ENCODE measurements around the gene YY1.
"Not testable (repeated sequence)": the region's sequence is repeated elsewhere in the genome, so short reads cannot be mapped to it uniquely, and the experiment has no call there.

Gene YY1

GRCh38 chr14:100303179-100303578, 64.2 kb downstream of the YY1 start:
- H3K27ac Mint-ChIP-seq (ENCODE audit: low read depth), result no peak overlapping the region
- no peak overlapping the region for H3K4me3 Mint-ChIP-seq
- H3K27me3 Mint-ChIP-seq, result no peaks in the 10 kb centered on the region
- DNase-seq (ENCODE audit: low spot score in 2 of 2) (no peak), ATAC-seq (replicated peaks; ENCODE audit: extremely low read depth, poor library complexity, severe bottlenecking) (no peak)
- H3K36me3 Mint-ChIP-seq (ENCODE audit: insufficient read depth), result peaks cover 4% of the 10 kb centered on the region
- peaks cover 9% of the 10 kb centered on the region for H3K4me1 Mint-ChIP-seq
- no peaks in the 10 kb centered on the region for H3K9me3 Mint-ChIP-seq

- no peaks in the 10 kb centered on the region for H3K27me3 Mint-ChIP-seq
- H3K4me1 Mint-ChIP-seq, result peaks cover 9% of the 10 kb centered on the region
- DNase-seq (ENCODE audit: low spot score in 2 of 2), result no peak
- peaks cover 4% of the 10 kb centered on the region for H3K36me3 Mint-ChIP-seq (ENCODE audit: insufficient read depth)
- H3K27ac Mint-ChIP-seq (ENCODE audit: low read depth), result no peak overlapping the region
- no peaks in the 10 kb centered on the region for H3K9me3 Mint-ChIP-seq
- no peak overlapping the region for H3K4me3 Mint-ChIP-seq
- no peak for ATAC-seq (replicated peaks; ENCODE audit: extremely low read depth, poor library complexity, severe bottlenecking)
These were observed 65.0 kb downstream of the YY1 start for GRCh38 chr14:100303925-100304324.

DNA sequence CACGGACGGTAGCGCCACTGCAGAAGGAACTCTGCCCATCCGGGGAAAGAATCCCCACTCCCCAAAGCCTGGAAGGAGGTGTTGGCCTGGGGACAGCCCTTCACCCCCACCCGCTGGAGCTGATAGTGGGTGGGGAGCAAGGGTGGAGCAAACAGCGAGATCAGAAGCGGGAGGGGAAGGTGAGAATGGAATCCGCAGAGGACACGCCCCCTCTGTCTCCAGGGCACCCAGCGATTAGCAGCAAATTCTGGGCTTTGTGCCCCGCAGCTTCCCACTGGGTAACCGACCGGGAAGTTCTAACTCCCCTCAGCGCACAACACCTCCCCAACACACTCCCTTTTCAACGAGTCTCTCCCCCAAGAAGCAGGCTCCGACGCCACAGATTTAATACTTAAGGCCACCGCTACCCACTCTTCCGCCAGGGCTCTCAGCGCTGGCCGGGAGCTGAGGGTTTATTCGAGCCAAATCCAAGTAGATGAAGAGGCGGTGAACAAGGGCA, 65.9 kb downstream of the YY1 start:
- H3K4me1 Mint-ChIP-seq, result peaks cover 9% of the 10 kb centered on the region
- DNase-seq (ENCODE audit: low spot score in 2 of 2), result no peak

GRCh38 chr14:100305324-100306100, 66.6 kb downstream of the YY1 start:
- no peak overlapping the region for H3K27ac Mint-ChIP-seq (ENCODE audit: low read depth)
- H3K36me3 Mint-ChIP-seq (ENCODE audit: insufficient read depth), result peaks cover 4% of the 10 kb centered on the region
- DNase-seq (ENCODE audit: low spot score in 2 of 2) (peak in 1 of 2 donors; percentile 30), ATAC-seq (replicated peaks; ENCODE audit: extremely low read depth, poor library complexity, severe bottlenecking) (no peak)
- no peaks in the 10 kb centered on the region for H3K27me3 Mint-ChIP-seq
- peaks cover 9% of the 10 kb centered on the region for H3K4me1 Mint-ChIP-seq
- H3K4me3 Mint-ChIP-seq, result peak overlapping the region; percentile 77
- no peaks in the 10 kb centered on the region for H3K9me3 Mint-ChIP-seq

More for the DNA sequence above, 65.9 kb downstream of the YY1 start:
- Mint-ChIP-seq H3K9me3 (no peaks in the 10 kb centered on the region), H3K4me3 (peak overlapping the region; percentile 77), H3K27me3 (no peaks in the 10 kb centered on the region), H3K27ac (ENCODE audit: low read depth) (no peak overlapping the region), H3K36me3 (ENCODE audit: insufficient read depth) (peaks cover 4% of the 10 kb centered on the region)
- ATAC-seq (replicated peaks; ENCODE audit: extremely low read depth, poor library complexity, severe bottlenecking), result no peak

GRCh38 chr14:100306101-100306997, 67.4 kb downstream of the YY1 start, which contains the start of gene SLC25A29:
Gene SLC25A29, minus strand, starts transcription at chr14:100306444. Its CDS starts 212 bp downstream, at chr14:100306232.
- Mint-ChIP-seq H3K36me3 (ENCODE audit: insufficient read depth) (peaks cover 4% of the 10 kb centered on the region), H3K4me1 (peaks cover 9% of the 10 kb centered on the region), H3K27ac (ENCODE audit: low read depth) (no peak within 1 kb of the TSS), H3K9me3 (no peaks in the 10 kb centered on the region), H3K27me3 (no peaks in the 10 kb centered on the region), H3K4me3 (peak within 1 kb of the TSS; percentile 77)
- DNase-seq (ENCODE audit: low spot score in 2 of 2) (peak; percentile 46 to 55), ATAC-seq (replicated peaks; ENCODE audit: extremely low read depth, poor library complexity, severe bottlenecking) (peak; percentile 81)

DNA sequence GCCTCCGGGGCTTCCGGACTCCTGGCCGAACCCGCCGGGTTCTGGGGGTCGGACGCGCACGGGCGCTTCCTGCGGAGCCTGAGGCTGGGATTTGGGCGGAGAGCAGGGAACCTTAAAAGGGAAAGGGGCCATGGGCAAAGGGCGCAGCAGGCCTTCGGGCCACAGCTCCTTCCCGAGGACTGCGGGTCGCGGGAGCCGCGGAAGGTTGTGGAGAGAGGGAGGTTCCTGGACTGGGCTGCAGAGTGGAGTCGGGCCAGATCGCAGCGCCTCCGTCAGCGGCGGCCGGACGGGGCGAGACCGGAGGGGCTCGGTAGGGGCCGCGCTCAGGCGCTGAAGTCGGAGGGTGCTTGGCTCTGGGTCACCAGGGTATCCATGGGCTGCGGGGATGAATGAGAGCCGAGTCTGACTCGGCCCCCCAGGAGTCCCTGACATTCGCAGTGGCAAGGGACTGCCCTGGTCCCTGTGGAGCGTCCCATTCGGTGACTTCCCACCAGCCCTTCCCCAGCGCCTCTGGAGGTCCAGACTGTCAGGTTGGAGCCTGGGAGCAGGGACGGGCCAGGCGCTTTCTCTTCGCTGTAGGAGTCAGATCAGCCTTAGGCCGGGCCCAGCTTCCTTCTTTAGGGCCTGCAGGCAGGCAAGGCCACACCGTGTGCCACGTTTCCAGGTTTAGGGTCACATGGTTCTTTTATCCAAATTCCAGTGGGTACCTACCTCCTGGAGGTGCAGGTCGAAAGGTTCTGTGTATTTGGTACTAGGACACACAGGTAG, 68.2 kb downstream of the YY1 start:
- H3K27me3 Mint-ChIP-seq, result no peaks in the 10 kb centered on the region
- H3K4me3 Mint-ChIP-seq, result peak overlapping the region; percentile 70
- no peak for DNase-seq (ENCODE audit: low spot score in 2 of 2)
- H3K27ac Mint-ChIP-seq (ENCODE audit: low read depth), result no peak overlapping the region
- peaks cover 17% of the 10 kb centered on the region for H3K4me1 Mint-ChIP-seq
- no peaks in the 10 kb centered on the region for H3K9me3 Mint-ChIP-seq
- no peak for ATAC-seq (replicated peaks; ENCODE audit: extremely low read depth, poor library complexity, severe bottlenecking)
- peaks cover 4% of the 10 kb centered on the region for H3K36me3 Mint-ChIP-seq (ENCODE audit: insufficient read depth)

DNA sequence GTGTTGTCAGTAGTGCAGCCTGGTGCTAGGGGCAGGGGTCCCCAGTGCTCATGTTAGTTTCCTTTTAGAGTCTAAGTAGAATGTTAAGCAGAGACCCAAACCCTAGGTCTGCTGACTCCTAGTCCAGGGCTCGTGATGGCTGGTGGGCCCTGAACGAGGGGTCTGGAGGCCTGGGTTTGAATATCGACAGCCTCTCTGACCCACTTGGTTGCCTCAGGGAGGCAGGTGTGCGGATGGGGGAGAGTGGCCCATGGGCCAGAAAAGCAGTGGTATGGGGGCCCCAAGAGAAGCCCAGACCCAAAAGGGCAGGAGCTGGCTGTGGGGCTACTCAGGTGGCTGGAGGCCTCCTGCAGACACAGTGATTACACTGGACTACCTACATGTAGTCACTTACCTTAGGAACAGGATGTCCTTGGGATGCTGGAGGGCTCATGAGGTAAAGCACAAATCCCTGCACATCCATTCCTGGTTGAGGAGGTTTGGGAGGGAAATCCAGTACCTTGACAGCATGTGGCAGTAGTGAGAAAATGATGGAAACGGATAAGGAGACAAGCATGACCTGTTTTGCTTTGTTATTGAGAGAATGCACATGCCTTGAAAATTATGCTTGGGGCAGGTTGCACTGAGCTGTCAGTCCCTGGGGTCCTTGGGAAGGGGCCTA, 69.0 kb downstream of the YY1 start:
- Mint-ChIP-seq H3K36me3 (ENCODE audit: insufficient read depth) (peaks cover 6% of the 10 kb centered on the region), H3K9me3 (no peaks in the 10 kb centered on the region), H3K4me1 (peaks cover 25% of the 10 kb centered on the region), H3K4me3 (peak overlapping the region; percentile 70), H3K27ac (ENCODE audit: low read depth) (no peak overlapping the region), H3K27me3 (no peaks in the 10 kb centered on the region)
- no peak for DNase-seq (ENCODE audit: low spot score in 2 of 2)
- ATAC-seq (replicated peaks; ENCODE audit: extremely low read depth, poor library complexity, severe bottlenecking), result no peak

GRCh38 chr14:100308427-100308792, 69.5 kb downstream of the YY1 start:
- H3K4me3 Mint-ChIP-seq; H3K9me3 Mint-ChIP-seq; H3K27ac Mint-ChIP-seq (ENCODE audit: low read depth); DNase-seq (ENCODE audit: low spot score in 2 of 2); H3K27me3 Mint-ChIP-seq; H3K36me3 Mint-ChIP-seq (ENCODE audit: insufficient read depth); ATAC-seq (replicated peaks; ENCODE audit: extremely low read depth, poor library complexity, severe bottlenecking): not testable (repeated sequence)
- H3K4me1 Mint-ChIP-seq, result peaks cover 25% of the 10 kb centered on the region

- Mint-ChIP-seq H3K4me3 (no peak overlapping the region), H3K4me1 (peaks cover 25% of the 10 kb centered on the region), H3K36me3 (ENCODE audit: insufficient read depth) (peaks cover 6% of the 10 kb centered on the region), H3K27me3 (no peaks in the 10 kb centered on the region), H3K27ac (ENCODE audit: low read depth) (no peak overlapping the region), H3K9me3 (no peaks in the 10 kb centered on the region)
- DNase-seq (ENCODE audit: low spot score in 2 of 2) (no peak), ATAC-seq (replicated peaks; ENCODE audit: extremely low read depth, poor library complexity, severe bottlenecking) (no peak)
These were observed 70.2 kb downstream of the YY1 start for GRCh38 chr14:100309028-100309737.

GRCh38 chr14:100312110-100312876, 73.3 kb downstream of the YY1 start:
- H3K27ac Mint-ChIP-seq (ENCODE audit: low read depth), result peak overlapping the region; percentile 58
- H3K9me3 Mint-ChIP-seq; H3K27me3 Mint-ChIP-seq; ATAC-seq (replicated peaks; ENCODE audit: extremely low read depth, poor library complexity, severe bottlenecking); H3K36me3 Mint-ChIP-seq (ENCODE audit: insufficient read depth); DNase-seq (ENCODE audit: low spot score in 2 of 2); H3K4me3 Mint-ChIP-seq: not testable (repeated sequence)
- peaks cover 16% of the 10 kb centered on the region for H3K4me1 Mint-ChIP-seq

DNA sequence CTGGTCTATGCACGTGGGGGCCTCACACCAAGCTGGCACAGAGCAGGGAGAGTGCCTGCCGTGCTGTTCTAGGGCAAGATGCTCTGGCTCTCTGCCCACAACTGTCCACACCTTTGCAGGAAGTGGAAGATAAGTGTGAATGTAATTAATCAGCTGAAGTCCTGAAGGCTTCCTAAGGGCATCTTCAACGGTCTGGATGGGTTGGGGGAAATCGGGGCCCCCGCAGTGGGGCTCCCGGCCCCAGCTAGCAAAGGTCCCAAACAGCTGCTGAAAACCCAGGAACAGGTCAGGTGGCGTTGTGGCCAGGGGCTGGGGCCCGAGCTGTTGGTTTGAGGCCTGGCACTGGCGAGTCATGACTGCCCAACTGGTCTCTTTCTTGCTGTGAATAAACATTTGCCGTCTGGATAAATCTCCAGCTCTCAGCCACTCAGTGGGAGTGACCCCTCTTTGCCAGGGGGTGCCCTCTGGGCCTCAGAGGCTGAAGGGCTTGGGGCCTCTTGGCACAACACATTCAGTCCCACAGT, 74.0 kb downstream of the YY1 start:
- H3K4me1 Mint-ChIP-seq, result peaks cover 16% of the 10 kb centered on the region
- no peaks in the 10 kb centered on the region for H3K9me3 Mint-ChIP-seq
- H3K36me3 Mint-ChIP-seq (ENCODE audit: insufficient read depth), result peaks cover 3% of the 10 kb centered on the region
- H3K4me3 Mint-ChIP-seq, result no peak overlapping the region
- no peaks in the 10 kb centered on the region for H3K27me3 Mint-ChIP-seq
- H3K27ac Mint-ChIP-seq (ENCODE audit: low read depth), result peak overlapping the region; percentile 58
- ATAC-seq (replicated peaks; ENCODE audit: extremely low read depth, poor library complexity, severe bottlenecking) (no peak), DNase-seq (ENCODE audit: low spot score in 2 of 2) (no peak)

Measured in central memory CD8-positive, alpha-beta T cell (primary cell).